HEK293 (cell line): ENCODE results near the gene SNX13.

Experiments used
- CTCF ChIA-PET: fragments of 350-600 bp; formaldehyde crosslinking; extraction: SDS; loops from one replicate; lab custom pipeline; 2021; ENCODE audit warnings: antibody characterized with exemption; lab: Yijun Ruan, JAX
- POLR2A ChIA-PET: fragments of 300-600 bp; formaldehyde crosslinking; extraction: SDS; loops from one replicate; lab custom pipeline; 2020; ENCODE audit warnings: antibody characterized with exemption, inconsistent platforms; lab: Yijun Ruan, JAX
- H3K27ac ChIP-seq: fragments of 200-500 bp; sonication (Bioruptor generic); 2 replicates; pipeline ENCODE4 v1.5.1; 2014; ENCODE audit warnings: low read depth, low read length, control low read depth, inconsistent platforms; ENCODE audit errors: extremely low read depth
- H3K36me3 ChIP-seq, 2 experiments: fragments of 200-500 bp in 1 of 2; sonication (Bioruptor generic) in 1 of 2; 1 replicate in 1 of 2; 2 replicates in 1 of 2; pipeline ENCODE4 v1.5.1; 2014 to 2017; ENCODE audit warnings: inconsistent platforms in 2 of 2, low read length in 2 of 2; ENCODE audit not compliant: control insufficient read depth in 2 of 2, insufficient read depth in 1 of 2
- H3K4me1 ChIP-seq: fragments of 200-500 bp; sonication (Bioruptor generic); 2 replicates; pipeline ENCODE4 v1.5.1; 2014; ENCODE audit warnings: mild to moderate bottlenecking, low read length, inconsistent platforms; ENCODE audit not compliant: control insufficient read depth, insufficient read depth
- H3K4me3 ChIP-seq: 2 replicates; pipeline ENCODE4 v1.5.1; 2011; ENCODE audit warnings: low read depth, mild to moderate bottlenecking, control low read depth, low read length, moderate library complexity
- H3K9me3 ChIP-seq: fragments of 200-500 bp; sonication (Bioruptor generic); 2 replicates; pipeline ENCODE4 v1.5.1; 2014; ENCODE audit warnings: low read depth, low read length, inconsistent platforms; ENCODE audit not compliant: control insufficient read depth, insufficient read depth
- KLF8 ChIP-seq: fragments of 450-650 bp; formaldehyde crosslinking; IDR thresholded peaks from 2 replicates; pipeline ENCODE4 v1.5.1; 2016; ENCODE audit warnings: missing biosample characterization, missing genetic modification characterization
- RBAK ChIP-seq: fragments of 450-650 bp; formaldehyde crosslinking; IDR thresholded peaks from 2 replicates; pipeline ENCODE4 v1.5.1; 2016; ENCODE audit warnings: missing biosample characterization, missing genetic modification characterization
- SALL2 ChIP-seq: fragments of 450-650 bp; formaldehyde crosslinking; IDR thresholded peaks from 2 replicates; pipeline ENCODE4 v1.5.0; 2017; ENCODE audit warnings: missing biosample characterization, mild to moderate bottlenecking, missing genetic modification characterization, borderline replicate concordance
- SCRT2 ChIP-seq: fragments of 450-650 bp; formaldehyde crosslinking; IDR thresholded peaks from 2 replicates; pipeline ENCODE4 v1.5.1; 2016; ENCODE audit warnings: missing biosample characterization, missing genetic modification characterization
- TCF7L2 ChIP-seq: IDR thresholded peaks from 2 replicates; pipeline ENCODE4 v1.6.1; 2011; ENCODE audit warnings: low read depth, mild to moderate bottlenecking, inconsistent platforms, low read length, moderate library complexity, borderline replicate concordance
- YY1 ChIP-seq: fragments of 450-650 bp; formaldehyde crosslinking; IDR thresholded peaks from 2 replicates; pipeline ENCODE4 v1.5.1; 2018; ENCODE audit warnings: missing biosample characterization, missing genetic modification characterization
- YY2 ChIP-seq: fragments of 450-650 bp; formaldehyde crosslinking; IDR thresholded peaks from 2 replicates; pipeline ENCODE4 v1.5.1; 2016; ENCODE audit warnings: missing biosample characterization, missing genetic modification characterization
- ZBTB17 ChIP-seq: fragments of 450-650 bp; formaldehyde crosslinking; IDR thresholded peaks from 2 replicates; pipeline ENCODE4 v1.5.1; 2016; ENCODE audit warnings: missing biosample characterization, missing genetic modification characterization
- ZFP3 ChIP-seq: fragments of 450-650 bp; formaldehyde crosslinking; IDR thresholded peaks from 2 replicates; pipeline ENCODE4 v1.5.1; 2016; ENCODE audit warnings: low read depth, missing biosample characterization, missing genetic modification characterization
- ZFP37 ChIP-seq: fragments of 450-650 bp; formaldehyde crosslinking; IDR thresholded peaks from 2 replicates; pipeline ENCODE4 v1.5.1; 2016; ENCODE audit warnings: missing biosample characterization, missing genetic modification characterization
- ZNF10 ChIP-seq: fragments of 450-650 bp; formaldehyde crosslinking; IDR thresholded peaks from 2 replicates; pipeline ENCODE4 v1.5.1; 2017; ENCODE audit warnings: missing biosample characterization, missing genetic modification characterization
- ZNF121 ChIP-seq: fragments of 450-650 bp; formaldehyde crosslinking; IDR thresholded peaks from 2 replicates; pipeline ENCODE4 v1.5.1; 2016; ENCODE audit warnings: missing biosample characterization, missing genetic modification characterization
- ZNF155 ChIP-seq: fragments of 450-650 bp; formaldehyde crosslinking; IDR thresholded peaks from 2 replicates; pipeline ENCODE4 v1.5.1; 2016; ENCODE audit warnings: missing biosample characterization, missing genetic modification characterization
- ZNF18 ChIP-seq: fragments of 450-650 bp; formaldehyde crosslinking; IDR thresholded peaks from 2 replicates; pipeline ENCODE4 v1.5.1; 2016; ENCODE audit warnings: missing biosample characterization, missing genetic modification characterization
- ZNF2 ChIP-seq: fragments of 450-650 bp; formaldehyde crosslinking; IDR thresholded peaks from 2 replicates; pipeline ENCODE4 v1.5.1; 2016; ENCODE audit warnings: missing biosample characterization, missing genetic modification characterization
- ZNF311 ChIP-seq: fragments of 450-650 bp; formaldehyde crosslinking; IDR thresholded peaks from 2 replicates; pipeline ENCODE4 v1.5.1; 2017; ENCODE audit warnings: missing biosample characterization, missing genetic modification characterization, borderline replicate concordance
- ZNF362 ChIP-seq: fragments of 450-650 bp; formaldehyde crosslinking; IDR thresholded peaks from 2 replicates; pipeline ENCODE4 v1.5.1; 2016; ENCODE audit warnings: missing biosample characterization, missing genetic modification characterization
- ZNF398 ChIP-seq: fragments of 450-650 bp; formaldehyde crosslinking; IDR thresholded peaks from 2 replicates; pipeline ENCODE4 v1.5.1; 2017; ENCODE audit warnings: missing biosample characterization, missing genetic modification characterization
- ZNF423 ChIP-seq: fragments of 450-650 bp; formaldehyde crosslinking; IDR thresholded peaks from 2 replicates; pipeline ENCODE4 v1.5.1; 2016; ENCODE audit warnings: missing biosample characterization, missing genetic modification characterization
- ZNF433 ChIP-seq: fragments of 450-650 bp; formaldehyde crosslinking; IDR thresholded peaks from 2 replicates; pipeline ENCODE4 v1.5.1; 2016; ENCODE audit warnings: missing biosample characterization, missing genetic modification characterization, low read depth
- ZNF600 ChIP-seq: fragments of 450-650 bp; formaldehyde crosslinking; IDR thresholded peaks from 2 replicates; pipeline ENCODE4 v1.5.1; 2016; ENCODE audit warnings: missing biosample characterization, missing genetic modification characterization
- ZNF623 ChIP-seq: fragments of 450-650 bp; formaldehyde crosslinking; IDR thresholded peaks from 2 replicates; pipeline ENCODE4 v1.5.1; 2016; ENCODE audit warnings: missing biosample characterization, missing genetic modification characterization
- ZNF658 ChIP-seq: fragments of 450-650 bp; formaldehyde crosslinking; IDR thresholded peaks from 2 replicates; pipeline ENCODE4; 2016; ENCODE audit warnings: missing biosample characterization, missing genetic modification characterization
- ZNF692 ChIP-seq: fragments of 450-650 bp; formaldehyde crosslinking; IDR thresholded peaks from 2 replicates; pipeline ENCODE4 v1.5.1; 2016; ENCODE audit warnings: missing biosample characterization, missing genetic modification characterization
- ZNF701 ChIP-seq: fragments of 450-650 bp; formaldehyde crosslinking; IDR thresholded peaks from 2 replicates; pipeline ENCODE4 v1.5.1; 2016; ENCODE audit warnings: missing biosample characterization, missing genetic modification characterization
- ZNF747 ChIP-seq: fragments of 450-650 bp; formaldehyde crosslinking; IDR thresholded peaks from 2 replicates; pipeline ENCODE4 v1.5.1; 2016; ENCODE audit warnings: missing biosample characterization, missing genetic modification characterization
- ZNF768 ChIP-seq: fragments of 450-650 bp; formaldehyde crosslinking; IDR thresholded peaks from 2 replicates; pipeline ENCODE4 v1.5.1; 2018; ENCODE audit warnings: missing biosample characterization, mild to moderate bottlenecking, missing genetic modification characterization
- ZNF830 ChIP-seq: fragments of 450-650 bp; IDR thresholded peaks from 2 replicates; pipeline ENCODE4 v1.5.0; 2018; ENCODE audit warnings: missing biosample characterization, missing genetic modification characterization, low read depth, mild to moderate bottlenecking, moderate library complexity
- TF ChIP-seq, protein P1 (sequence below): fragments of 450-650 bp; formaldehyde crosslinking; IDR thresholded peaks from 2 replicates; pipeline ENCODE4 v1.5.1; 2016; ENCODE audit warnings: missing biosample characterization, missing genetic modification characterization

The SNX13 gene

GRCh38 chr7:17939606-17940301, 540 bp downstream of the SNX13 start:
- Histone ChIP-seq H3K4me3 (peak overlapping the region; percentile 97), H3K4me1 (no peaks in the 10 kb centered on the region; the same call in none of the 2 replicates), H3K36me3 (no peaks in the 10 kb centered on the region), H3K27ac (peak overlapping the region; percentile 92), H3K9me3 (no peaks in the 10 kb centered on the region)
- ChIA-PET POLR2A (no interaction called here), CTCF (interaction anchor here (0.5 to 0.7 kb wide), 2 partner anchors 167 to 253 kb away, joined by 3 to 5 read pairs; no protein-coding TSS in a partner anchor)
- TF ChIP-seq ZNF2 (tag by site-specific recombination) (no peak), ZNF830 (tag by site-specific recombination) (no peak), SALL2 (tag by site-specific recombination) (no peak), ZNF121 (tag by site-specific recombination) (no peak), ZNF623 (tag by site-specific recombination) (no peak), ZNF701 (tag by site-specific recombination) (no peak), RBAK (no peak), ZNF311 (tag by site-specific recombination) (no peak), ZNF692 (tag by site-specific recombination) (no peak), ZNF398 (tag by site-specific recombination) (no peak), ZNF658 (tag by site-specific recombination) (no peak), ZNF362 (tag by site-specific recombination) (peak; percentile 92), TCF7L2 (no peak), ZNF747 (no peak), ZNF433 (tag by site-specific recombination) (no peak), ZNF155 (tag by site-specific recombination) (no peak), ZFP37 (tag by site-specific recombination) (no peak), ZFP3 (tag by site-specific recombination) (no peak), ZNF423 (no peak), ZNF18 (tag by site-specific recombination) (no peak), YY2 (tag by site-specific recombination) (no peak), ZNF600 (peak; percentile 44), YY1 (tag by site-specific recombination) (no peak), KLF8 (tag by site-specific recombination) (no peak), SCRT2 (peak; percentile 67; the same call in 1 of the 2 replicates), ZNF10 (tag by site-specific recombination) (no peak), ZBTB17 (peak; percentile 51), ZNF768 (no peak)
- TF ChIP-seq, protein P1, sequence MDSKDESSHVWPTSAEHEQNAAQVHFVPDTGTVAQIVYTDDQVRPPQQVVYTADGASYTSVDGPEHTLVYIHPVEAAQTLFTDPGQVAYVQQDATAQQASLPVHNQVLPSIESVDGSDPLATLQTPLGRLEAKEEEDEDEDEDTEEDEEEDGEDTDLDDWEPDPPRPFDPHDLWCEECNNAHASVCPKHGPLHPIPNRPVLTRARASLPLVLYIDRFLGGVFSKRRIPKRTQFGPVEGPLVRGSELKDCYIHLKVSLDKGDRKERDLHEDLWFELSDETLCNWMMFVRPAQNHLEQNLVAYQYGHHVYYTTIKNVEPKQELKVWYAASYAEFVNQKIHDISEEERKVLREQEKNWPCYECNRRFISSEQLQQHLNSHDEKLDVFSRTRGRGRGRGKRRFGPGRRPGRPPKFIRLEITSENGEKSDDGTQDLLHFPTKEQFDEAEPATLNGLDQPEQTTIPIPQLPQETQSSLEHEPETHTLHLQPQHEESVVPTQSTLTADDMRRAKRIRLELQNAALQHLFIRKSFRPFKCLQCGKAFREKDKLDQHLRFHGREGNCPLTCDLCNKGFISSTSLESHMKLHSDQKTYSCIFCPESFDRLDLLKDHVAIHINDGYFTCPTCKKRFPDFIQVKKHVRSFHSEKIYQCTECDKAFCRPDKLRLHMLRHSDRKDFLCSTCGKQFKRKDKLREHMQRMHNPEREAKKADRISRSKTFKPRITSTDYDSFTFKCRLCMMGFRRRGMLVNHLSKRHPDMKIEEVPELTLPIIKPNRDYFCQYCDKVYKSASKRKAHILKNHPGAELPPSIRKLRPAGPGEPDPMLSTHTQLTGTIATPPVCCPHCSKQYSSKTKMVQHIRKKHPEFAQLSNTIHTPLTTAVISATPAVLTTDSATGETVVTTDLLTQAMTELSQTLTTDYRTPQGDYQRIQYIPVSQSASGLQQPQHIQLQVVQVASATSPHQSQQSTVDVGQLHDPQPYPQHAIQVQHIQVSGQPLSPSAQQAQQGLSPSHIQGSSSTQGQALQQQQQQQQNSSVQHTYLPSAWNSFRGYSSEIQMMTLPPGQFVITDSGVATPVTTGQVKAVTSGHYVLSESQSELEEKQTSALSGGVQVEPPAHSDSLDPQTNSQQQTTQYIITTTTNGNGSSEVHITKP (tag by site-specific recombination): 0 out of 2 replicates have a peak, but pooled peaks have one; percentile 63
